Measurements from ENCODE around the gene TAX1BP1.
"Not testable (repeated sequence)": the region's sequence is repeated elsewhere in the genome, so short reads cannot be mapped to it uniquely, and the experiment has no call there.

TAX1BP1 gene

GRCh38 chr7:27739301-27739908 is 557 bp upstream of the TAX1BP1 start:
- DNase-seq (ENCODE audit: low read depth), result no peak

- no peak for DNase-seq (ENCODE audit: low read depth)
These were observed 606 bp downstream of the TAX1BP1 start for GRCh38 chr7:27740449-27741086.

GRCh38 chr7:27742091-27742710 is 2.2 kb downstream of the TAX1BP1 start:
- not testable (repeated sequence) for DNase-seq (ENCODE audit: low read depth)

- DNase-seq (ENCODE audit: low read depth), result no peak
These were observed 5.2 kb downstream of the TAX1BP1 start for GRCh38 chr7:27745064-27745583.

GRCh38 chr7:27746486-27746885 is 6.5 kb downstream of the TAX1BP1 start:
- no peak for DNase-seq (ENCODE audit: low read depth)

- DNase-seq (ENCODE audit: low read depth), result no peak
These were observed 7.0 kb downstream of the TAX1BP1 start for GRCh38 chr7:27746978-27747377.

- DNase-seq (ENCODE audit: low read depth), result no peak
These were observed 7.8 kb downstream of the TAX1BP1 start for GRCh38 chr7:27747589-27748368.

- DNase-seq (ENCODE audit: low read depth), result no peak
These were observed 10.4 kb downstream of the TAX1BP1 start for GRCh38 chr7:27750316-27750715.

- no peak for DNase-seq (ENCODE audit: low read depth)
These were observed 12.1 kb downstream of the TAX1BP1 start for GRCh38 chr7:27751888-27752660.

- no peak for DNase-seq (ENCODE audit: low read depth)
These were observed 13.9 kb downstream of the TAX1BP1 start for GRCh38 chr7:27753863-27754262.

- DNase-seq (ENCODE audit: low read depth), result no peak
These were observed 16.3 kb downstream of the TAX1BP1 start for GRCh38 chr7:27756298-27756697.

- DNase-seq (ENCODE audit: low read depth), result no peak
These were observed 19.5 kb downstream of the TAX1BP1 start for GRCh38 chr7:27759491-27759890.

GRCh38 chr7:27762062-27762461 is 22.1 kb downstream of the TAX1BP1 start:
- DNase-seq (ENCODE audit: low read depth), result no peak

- no peak for DNase-seq (ENCODE audit: low read depth)
These were observed 24.1 kb downstream of the TAX1BP1 start for GRCh38 chr7:27763983-27764508.

- no peak for DNase-seq (ENCODE audit: low read depth)
These were observed 25.9 kb downstream of the TAX1BP1 start for GRCh38 chr7:27765841-27766240.

- DNase-seq (ENCODE audit: low read depth), result no peak
These were observed 27.4 kb downstream of the TAX1BP1 start for GRCh38 chr7:27767374-27767773.

- no peak for DNase-seq (ENCODE audit: low read depth)
These were observed 31.1 kb downstream of the TAX1BP1 start for GRCh38 chr7:27771111-27771510.

- no peak for DNase-seq (ENCODE audit: low read depth)
These were observed 34.9 kb downstream of the TAX1BP1 start for GRCh38 chr7:27774717-27775328.

- DNase-seq (ENCODE audit: low read depth), result no peak
These were observed 35.8 kb downstream of the TAX1BP1 start for GRCh38 chr7:27775782-27776181.

- no peak for DNase-seq (ENCODE audit: low read depth)
These were observed 37.7 kb downstream of the TAX1BP1 start for GRCh38 chr7:27777662-27778061.

- DNase-seq (ENCODE audit: low read depth), result no peak
These were observed 39.9 kb downstream of the TAX1BP1 start for GRCh38 chr7:27779873-27780272.
